Fibroblast of lung (primary cell): ENCODE measurements around the gene SLC7A14. TPM values are rescaled to one million over a fixed set of nuclear protein-coding genes. Genes with fewer than 3 reads are reported as not detected.

Source experiments
- DNase-seq, 2 donors: peaks; one replicate each; pipeline versions ENCODE4 v3.0.0 to v3.0.0-alpha.2; 2010; ENCODE audit warnings: low read depth in 2 of 2
- H2AFZ ChIP-seq: 2 replicates; pipeline ENCODE4 v1.5.1; 2012; ENCODE audit warnings: low read length, control low read depth, inconsistent platforms
- H3K27ac ChIP-seq: 2 replicates; pipeline ENCODE4 v1.5.1; 2011; ENCODE audit warnings: low read length, control low read depth; ENCODE audit not compliant: insufficient read depth
- H3K27me3 ChIP-seq: 2 replicates; pipeline ENCODE4 v1.5.1; 2011; ENCODE audit warnings: mild to moderate bottlenecking, low read length; ENCODE audit not compliant: control insufficient read depth, insufficient read depth
- H3K36me3 ChIP-seq: 2 replicates; pipeline ENCODE4 v1.5.1; 2011; ENCODE audit warnings: low read length; ENCODE audit not compliant: control insufficient read depth, insufficient read depth
- H3K4me1 ChIP-seq: 2 replicates; pipeline ENCODE4 v1.5.1; 2011; ENCODE audit warnings: low read length; ENCODE audit not compliant: control insufficient read depth, insufficient read depth; ENCODE audit errors: extremely low read depth
- H3K4me2 ChIP-seq: 2 replicates; pipeline ENCODE4 v1.5.1; 2011; ENCODE audit warnings: low read length, control low read depth; ENCODE audit not compliant: insufficient read depth; ENCODE audit errors: extremely low read depth
- H3K4me3 ChIP-seq, 4 experiments: fragments of 200-600 bp in 1 of 4; sonication (generic) in 1 of 4; replicated peaks in 1 of 4; 2 replicates each; pipeline ENCODE4 v1.5.1; 2011 to 2016; ENCODE audit warnings: low read length in 4 of 4, low read depth in 3 of 4, mild to moderate bottlenecking in 3 of 4, control low read depth in 2 of 4, inconsistent platforms in 1 of 4, mixed read lengths in 1 of 4; ENCODE audit not compliant: insufficient read depth in 1 of 4; ENCODE audit errors: control extremely low read depth in 1 of 4
- H3K79me2 ChIP-seq: 2 replicates; pipeline ENCODE4 v1.5.1; 2012; ENCODE audit warnings: mild to moderate bottlenecking, low read length, inconsistent platforms; ENCODE audit not compliant: control insufficient read depth, insufficient read depth
- H3K9ac ChIP-seq: 2 replicates; pipeline ENCODE4 v1.5.1; 2011; ENCODE audit warnings: mild to moderate bottlenecking, low read length, control low read depth; ENCODE audit not compliant: insufficient read depth
- H3K9me3 ChIP-seq: 2 replicates; pipeline ENCODE4 v1.5.1; 2012; ENCODE audit warnings: low read depth, low read length; ENCODE audit not compliant: control insufficient read depth, insufficient read depth
- H4K20me1 ChIP-seq: 2 replicates; pipeline ENCODE4 v1.5.1; 2011; ENCODE audit warnings: low read length; ENCODE audit not compliant: control insufficient read depth, insufficient read depth; ENCODE audit errors: extremely low read depth
- CTCF ChIP-seq, 2 donors: IDR thresholded peaks in 1 of 2; conservative IDR thresholded peaks in 1 of 2; 1 replicate in 1 of 2; 2 replicates in 1 of 2; pipeline ENCODE4 v1.5.1; 2011 to 2012; ENCODE audit warnings: low read length in 2 of 2, control low read depth in 1 of 2, inconsistent platforms in 1 of 2, low read depth in 1 of 2, mild to moderate bottlenecking in 1 of 2
- EZH2 ChIP-seq: IDR thresholded peaks from 2 replicates; pipeline ENCODE4 v1.5.1; 2012; ENCODE audit warnings: low read length, control low read depth, mild to moderate bottlenecking; ENCODE audit errors: missing control alignments
- polyA plus RNA-seq, 2 donors: library from polyadenylated mRNA; depleted of rRNA in 1 of 2; stranded (reverse) in 1 of 2; unstranded in 1 of 2; fragments of >200 nt; gene quantifications; 2 replicates each; pipeline ENCODE4 v1.2.1, GENCODE V29; 2011 to 2012; ENCODE audit warnings: missing spikeins in 1 of 2
- total RNA-seq: library from RNA; depleted of rRNA; stranded (reverse); fragments of >200 nt; gene quantifications from 2 replicates; pipeline ENCODE4 v1.2.1, GENCODE V29; 2014

Gene SLC7A14
- total and polyA plus RNA-seq, 2 donors (not counting 1 experiment from before 2014, with no cell fraction given) = 1.3 to 3.4 TPM

GRCh38 chr3:170532573-170532972 lies 53.3 kb downstream of the SLC7A14 start:
- Histone ChIP-seq H3K27me3 (no peaks in the 10 kb centered on the region), H2AFZ (no peak overlapping the region), H4K20me1 (no peaks in the 10 kb centered on the region), H3K9me3 (no peaks in the 10 kb centered on the region), H3K79me2 (no peaks in the 10 kb centered on the region), H3K4me1 (no peaks in the 10 kb centered on the region), H3K27ac (no peak overlapping the region), H3K4me2 (no peak overlapping the region), H3K4me3 (no peak overlapping the region), H3K9ac (no peak overlapping the region), H3K36me3 (no peaks in the 10 kb centered on the region)
- DNase-seq = no peak
- TF ChIP-seq CTCF (conservative IDR thresholded peaks at IDR 0.05 in 1 of 2, IDR thresholded peaks at IDR 0.05 in 1 of 2; ENCODE audit: low read depth in 1 of 2, low read length in 2 of 2) (no peak), EZH2 (no peak)

- Histone ChIP-seq H3K27ac (no peak overlapping the region), H3K9me3 (no peaks in the 10 kb centered on the region)
- no peak for TF ChIP-seq EZH2
- no peak for TF ChIP-seq CTCF (conservative IDR thresholded peaks at IDR 0.05 in 1 of 2, IDR thresholded peaks at IDR 0.05 in 1 of 2; ENCODE audit: low read depth in 1 of 2, low read length in 2 of 2)
Measured at GRCh38 chr3:170531657-170532335, 54.1 kb downstream of the SLC7A14 start.

GRCh38 chr3:170531054-170531453 lies 54.8 kb downstream of the SLC7A14 start:
- Histone ChIP-seq H3K4me3 (no peak overlapping the region), H3K9me3 (no peaks in the 10 kb centered on the region), H3K79me2 (no peaks in the 10 kb centered on the region), H3K4me2 (no peak overlapping the region), H3K27ac (no peak overlapping the region), H3K4me1 (no peaks in the 10 kb centered on the region), H3K36me3 (no peaks in the 10 kb centered on the region), H3K27me3 (no peaks in the 10 kb centered on the region), H3K9ac (no peak overlapping the region), H4K20me1 (no peaks in the 10 kb centered on the region), H2AFZ (no peak overlapping the region)
- TF ChIP-seq EZH2 = no peak
- DNase-seq = no peak

More at GRCh38 chr3:170531657-170532335, 54.1 kb downstream of the SLC7A14 start:
- H3K4me2 ChIP-seq = no peak overlapping the region
- H3K4me1 ChIP-seq = no peaks in the 10 kb centered on the region
- H3K4me3 ChIP-seq = no peak overlapping the region
- H3K9ac ChIP-seq = no peak overlapping the region
- no peaks in the 10 kb centered on the region for H3K79me2 ChIP-seq
- H4K20me1 ChIP-seq = no peaks in the 10 kb centered on the region
- H2AFZ ChIP-seq = no peak overlapping the region
- no peak for DNase-seq
- no peaks in the 10 kb centered on the region for H3K36me3 ChIP-seq
- no peaks in the 10 kb centered on the region for H3K27me3 ChIP-seq
